Nephron (organoid): ENCODE measurements around the gene SBK2.
A peak's percentile ranks its signal among the peaks of the same experiment; 100 is the strongest.

Source experiments
- H3K27ac Mint-ChIP-seq, 3 experiments: 2 replicates each; pipeline ENCODE4 v1.8.0; 2020; ENCODE audit warnings: mixed read lengths in 3 of 3, mild to moderate bottlenecking in 2 of 3, moderate library complexity in 1 of 3
- H3K27me3 Mint-ChIP-seq: 2 replicates; pipeline ENCODE4 v1.8.0; 2021; ENCODE audit warnings: low read depth, mild to moderate bottlenecking, moderate library complexity, mixed read lengths
- H3K36me3 Mint-ChIP-seq: 2 replicates; pipeline ENCODE4 v1.8.0; 2020; ENCODE audit warnings: low read depth, mixed read lengths
- H3K4me1 Mint-ChIP-seq: 2 replicates; pipeline ENCODE4 v1.8.0; 2020; ENCODE audit warnings: mixed read lengths
- H3K4me3 Mint-ChIP-seq, 3 experiments: 2 replicates each; pipeline ENCODE4 v1.8.0; 2020; ENCODE audit warnings: mild to moderate bottlenecking in 3 of 3, mixed read lengths in 3 of 3, moderate library complexity in 2 of 3
- H3K9me3 Mint-ChIP-seq: 2 replicates; pipeline ENCODE4 v1.8.0; 2020; ENCODE audit warnings: mixed read lengths
- CTCF ChIP-seq, 3 experiments: fragments of 200-600 bp; sonication (generic); IDR thresholded peaks; one replicate each; pipeline ENCODE4 v1.5.0; 2021; ENCODE audit warnings: antibody characterized with exemption in 3 of 3; ENCODE audit not compliant: unreplicated experiment in 3 of 3

SBK2 gene

GRCh38 chr19:55539090-55539984 lies 2.4 kb upstream of the SBK2 start:
- Mint-ChIP-seq H3K9me3 (peaks cover 7% of the 10 kb centered on the region), H3K36me3 (no peaks in the 10 kb centered on the region), H3K4me1 (peaks cover 13% of the 10 kb centered on the region), H3K27me3 (peaks cover 4% of the 10 kb centered on the region), H3K27ac (peak overlapping the region in 2 of 3 experiments; percentile 10 to 57), H3K4me3 (no peak overlapping the region)
- no peak for TF ChIP-seq CTCF (IDR thresholded peaks at IDR 0.05; ENCODE audit: unreplicated experiment in 3 of 3)

- peak overlapping the region in 1 of 3 experiments; percentile 70 for H3K27ac Mint-ChIP-seq
- peaks cover 13% of the 10 kb centered on the region for H3K4me1 Mint-ChIP-seq
- H3K9me3 Mint-ChIP-seq = peaks cover 5% of the 10 kb centered on the region
- H3K4me3 Mint-ChIP-seq = no peak overlapping the region
- no peaks in the 10 kb centered on the region for H3K36me3 Mint-ChIP-seq
- no peaks in the 10 kb centered on the region for H3K27me3 Mint-ChIP-seq
- no peak for TF ChIP-seq CTCF (IDR thresholded peaks at IDR 0.05; ENCODE audit: unreplicated experiment in 3 of 3)
These were observed 1.2 kb upstream of the SBK2 start for GRCh38 chr19:55538132-55538531.

GRCh38 chr19:55537741-55538111 lies 793 bp upstream of the SBK2 start:
- Mint-ChIP-seq H3K27ac (peak overlapping the region in 2 of 3 experiments; percentile 70 to 72), H3K27me3 (no peaks in the 10 kb centered on the region), H3K36me3 (no peaks in the 10 kb centered on the region), H3K9me3 (peaks cover 5% of the 10 kb centered on the region), H3K4me3 (peak overlapping the region in 1 of 3 experiments; percentile 19), H3K4me1 (peaks cover 13% of the 10 kb centered on the region)
- TF ChIP-seq CTCF (IDR thresholded peaks at IDR 0.05; ENCODE audit: unreplicated experiment in 3 of 3) = no peak

- H3K27me3 Mint-ChIP-seq = no peaks in the 10 kb centered on the region
- no peak overlapping the region for H3K4me3 Mint-ChIP-seq
- TF ChIP-seq CTCF (IDR thresholded peaks at IDR 0.05; ENCODE audit: unreplicated experiment in 3 of 3) = no peak
- no peaks in the 10 kb centered on the region for H3K36me3 Mint-ChIP-seq
- H3K4me1 Mint-ChIP-seq = peaks cover 7% of the 10 kb centered on the region
- no peak overlapping the region for H3K27ac Mint-ChIP-seq
- H3K9me3 Mint-ChIP-seq = no peaks in the 10 kb centered on the region
These were observed 567 bp downstream of the SBK2 start for GRCh38 chr19:55536366-55536765.

- TF ChIP-seq CTCF (IDR thresholded peaks at IDR 0.05; ENCODE audit: unreplicated experiment in 3 of 3) = no peak
- Mint-ChIP-seq H3K4me3 (no peak overlapping the region), H3K9me3 (no peaks in the 10 kb centered on the region), H3K36me3 (no peaks in the 10 kb centered on the region), H3K27ac (peak overlapping the region in 1 of 3 experiments; percentile 69), H3K27me3 (no peaks in the 10 kb centered on the region), H3K4me1 (peaks cover 7% of the 10 kb centered on the region)
These were observed 975 bp downstream of the SBK2 start for GRCh38 chr19:55535965-55536350.
